ENCODE data around the gene ADAP1. TPM values are rescaled to one million over a fixed set of nuclear protein-coding genes. Genes with fewer than 3 reads are reported as not detected.

The ADAP1 gene
- total RNA-seq, 2 experiments from 2014 or later: 2.4 to 7.0 TPM

DNA sequence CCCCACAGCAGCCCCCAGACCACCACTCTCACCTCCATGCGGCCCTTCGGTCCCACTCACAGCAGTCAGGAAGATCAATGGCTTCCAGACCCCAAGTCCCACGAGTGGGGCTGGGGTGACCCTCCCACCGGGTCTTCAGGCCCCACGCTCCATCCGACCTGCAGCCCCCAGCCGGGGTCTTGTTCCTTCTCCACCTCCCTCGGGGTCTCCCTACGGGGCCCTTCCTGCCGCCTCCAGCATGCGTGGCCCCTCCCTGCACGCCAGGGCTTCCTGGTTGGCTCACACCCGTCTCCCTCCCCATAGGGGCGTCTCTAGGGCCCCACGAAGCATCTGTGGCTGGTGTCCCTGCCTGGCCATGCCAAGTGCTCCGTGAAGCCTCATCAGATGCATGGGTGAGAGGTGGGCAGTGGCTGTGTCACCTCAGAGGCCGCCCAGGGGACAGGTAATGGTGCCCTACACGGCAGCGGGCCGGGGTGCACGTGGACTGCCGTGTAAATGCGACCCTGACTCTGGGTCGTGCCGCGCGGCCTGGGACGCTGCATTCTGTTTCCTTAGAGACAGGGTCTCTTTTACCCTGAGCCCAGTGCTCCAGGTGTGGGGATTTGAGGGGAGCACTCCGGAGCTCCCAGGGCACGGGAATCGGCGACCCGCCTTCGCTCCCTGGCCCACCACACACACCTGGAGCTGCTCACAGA is 19.9 kb downstream of the ADAP1 start:
- no peak for DNase-seq (ENCODE audit: low spot score)
- no peak overlapping the region for H3K27ac ChIP-seq (ENCODE audit: low read depth, low read length, poor library complexity, severe bottlenecking)
- H3K36me3 ChIP-seq (ENCODE audit: insufficient read depth, low read length): no peaks in the 10 kb centered on the region
- H4K20me1 ChIP-seq (ENCODE audit: insufficient read depth, low read length): no peaks in the 10 kb centered on the region
- H3K4me2 ChIP-seq (ENCODE audit: low read length): no peak overlapping the region
- TF ChIP-seq CTCF (conservative IDR thresholded peaks at IDR 0.05; ENCODE audit: low read length) (no peak), EZH2phosphoT487 (IDR thresholded peaks at IDR 0.05; ENCODE audit: borderline replicate concordance, low read depth, low read length) (no peak)
- BruUV-seq (replicated peaks): no TSS peak
- no peak overlapping the region for H3K4me3 ChIP-seq (ENCODE audit: low read depth, low read length, poor library complexity, severe bottlenecking)
- H3K9me3 ChIP-seq (ENCODE audit: low read length): no peaks in the 10 kb centered on the region
- CTCF ChIA-PET (ENCODE audit: unreplicated experiment): no interaction called here
- no peaks in the 10 kb centered on the region for H3K9me2 ChIP-seq (ENCODE audit: insufficient read depth, low read length)
- intact Hi-C loops (cut with micrococcal nuclease; ENCODE audit: unreplicated experiment): no loop called here
- H3K79me2 ChIP-seq (ENCODE audit: insufficient read depth, low read depth, low read length): no peaks in the 10 kb centered on the region
- POLR2A ChIA-PET: no interaction called here
- H3K4me1 ChIP-seq (ENCODE audit: insufficient read depth, low read length, poor library complexity, severe bottlenecking): no peaks in the 10 kb centered on the region
- H2AFZ ChIP-seq (ENCODE audit: low read length): no peak overlapping the region

GRCh38 chr7:932651-932975 is 21.9 kb downstream of the ADAP1 start:
- H3K27ac ChIP-seq (ENCODE audit: low read depth, low read length, poor library complexity, severe bottlenecking): no peak overlapping the region
- H2AFZ ChIP-seq (ENCODE audit: low read length): no peak overlapping the region
- no peak for DNase-seq (ENCODE audit: low spot score)
- CTCF ChIA-PET (ENCODE audit: unreplicated experiment): no interaction called here
- POLR2A ChIA-PET: no interaction called here
- no peaks in the 10 kb centered on the region for H3K9me2 ChIP-seq (ENCODE audit: insufficient read depth, low read length)
- no TSS peak for BruUV-seq (replicated peaks)
- no peaks in the 10 kb centered on the region for H3K4me1 ChIP-seq (ENCODE audit: insufficient read depth, low read length, poor library complexity, severe bottlenecking)
- intact Hi-C loops (cut with micrococcal nuclease; ENCODE audit: unreplicated experiment): no loop called here
- no peaks in the 10 kb centered on the region for H4K20me1 ChIP-seq (ENCODE audit: insufficient read depth, low read length)
- H3K36me3 ChIP-seq (ENCODE audit: insufficient read depth, low read length): no peaks in the 10 kb centered on the region
- TF ChIP-seq CTCF (conservative IDR thresholded peaks at IDR 0.05; ENCODE audit: low read length): no peak
- no peak for TF ChIP-seq EZH2phosphoT487 (IDR thresholded peaks at IDR 0.05; ENCODE audit: borderline replicate concordance, low read depth, low read length)
- no peaks in the 10 kb centered on the region for H3K9me3 ChIP-seq (ENCODE audit: low read length)
- no peak overlapping the region for H3K4me3 ChIP-seq (ENCODE audit: low read depth, low read length, poor library complexity, severe bottlenecking)
- H3K79me2 ChIP-seq (ENCODE audit: insufficient read depth, low read depth, low read length): no peaks in the 10 kb centered on the region
- no peak overlapping the region for H3K4me2 ChIP-seq (ENCODE audit: low read length)

- no peaks in the 10 kb centered on the region for H3K4me1 ChIP-seq (ENCODE audit: insufficient read depth, low read length, poor library complexity, severe bottlenecking)
Measured at GRCh38 chr7:931871-932650, 22.4 kb downstream of the ADAP1 start.

More at GRCh38 chr7:931871-932650, 22.4 kb downstream of the ADAP1 start:
- ChIA-PET CTCF (ENCODE audit: unreplicated experiment) (no interaction called here), POLR2A (no interaction called here)
- H3K4me2 ChIP-seq (ENCODE audit: low read length): no peak overlapping the region
- H3K9me3 ChIP-seq (ENCODE audit: low read length): no peaks in the 10 kb centered on the region
- H2AFZ ChIP-seq (ENCODE audit: low read length): no peak overlapping the region
- BruUV-seq (replicated peaks): no TSS peak
- no peaks in the 10 kb centered on the region for H4K20me1 ChIP-seq (ENCODE audit: insufficient read depth, low read length)
- no peak for TF ChIP-seq EZH2phosphoT487 (IDR thresholded peaks at IDR 0.05; ENCODE audit: borderline replicate concordance, low read depth, low read length)
- no peak for TF ChIP-seq CTCF (conservative IDR thresholded peaks at IDR 0.05; ENCODE audit: low read length)
- intact Hi-C loops (cut with micrococcal nuclease; ENCODE audit: unreplicated experiment): no loop called here
- no peaks in the 10 kb centered on the region for H3K9me2 ChIP-seq (ENCODE audit: insufficient read depth, low read length)
- H3K4me3 ChIP-seq (ENCODE audit: low read depth, low read length, poor library complexity, severe bottlenecking): no peak overlapping the region
- no peaks in the 10 kb centered on the region for H3K36me3 ChIP-seq (ENCODE audit: insufficient read depth, low read length)
- H3K27ac ChIP-seq (ENCODE audit: low read depth, low read length, poor library complexity, severe bottlenecking): no peak overlapping the region
- DNase-seq (ENCODE audit: low spot score): no peak
- H3K79me2 ChIP-seq (ENCODE audit: insufficient read depth, low read depth, low read length): no peaks in the 10 kb centered on the region

Measured in OCI-LY7 (cell line).